Ovary (tissue), 9 donors: ENCODE results near the gene IL21R. TPM values are rescaled to one million over a fixed set of nuclear protein-coding genes. Genes with fewer than 3 reads are reported as not detected.

Experiments used
- DNase-seq, 5 donors: peaks; one replicate each; pipeline ENCODE4 v3.0.0-alpha.2; 2019 to 2020
- H3K27ac ChIP-seq, 2 donors: fragments of 200-600 bp; one replicate each; pipeline versions ENCODE4 v1.5.1 to v1.8.0; 2019 to 2022
- H3K27me3 ChIP-seq: fragments of 200-600 bp; one replicate; pipeline ENCODE4 v1.8.0; 2022
- H3K36me3 ChIP-seq: fragments of 200-600 bp; sonication (generic); one replicate; pipeline ENCODE4 v1.5.1; 2019
- H3K4me1 ChIP-seq: one replicate; pipeline ENCODE4 v1.8.1; 2013; ENCODE audit warnings: mild to moderate bottlenecking, moderate library complexity; ENCODE audit not compliant: insufficient read depth
- H3K4me3 ChIP-seq: fragments of 200-600 bp; sonication (generic); one replicate; pipeline ENCODE4 v1.5.1; 2017
- H3K9me3 ChIP-seq, 2 donors: fragments of 200-600 bp in 1 of 2; sonication (generic) in 1 of 2; one replicate each; pipeline versions ENCODE4 v1.5.1 to v1.8.1; 2013 to 2019; ENCODE audit warnings: mild to moderate bottlenecking in 1 of 2, moderate library complexity in 1 of 2
- CTCF ChIP-seq, 3 donors: fragments of 450-650 bp in 2 of 3; fragments of 200-600 bp in 1 of 3; IDR thresholded peaks; one replicate each; pipeline versions ENCODE4 v1.5.1 to v1.8.0; 2016 to 2022; ENCODE audit warnings: antibody characterized with exemption in 3 of 3, mild to moderate bottlenecking in 1 of 3
- EP300 ChIP-seq: sonication (generic); formaldehyde crosslinking; IDR thresholded peaks from one replicate; pipeline ENCODE4 v1.6.1; 2017; ENCODE audit warnings: antibody characterized with exemption
- POLR2A ChIP-seq: fragments of 450-650 bp; IDR thresholded peaks from one replicate; pipeline ENCODE4 v1.6.1; 2017; ENCODE audit warnings: antibody characterized with exemption, mild to moderate bottlenecking, moderate library complexity
- WGBS, 3 donors: extraction: QIAGEN DNeasy Blood & Tissue Kit in 1 of 3; methylation state at CpG; one replicate each; pipeline versions ENCODE4 v1.1.5 to v1.1.7; 2013 to 2017; 5-methylcytosine and 5-hydroxymethylcytosine counted together
- intact Hi-C, 4 donors: fragments of 100-400 bp; cut with DNase I; formaldehyde crosslinking; loops; one replicate each; pipeline versions ENCODE4 v1.11.0 to v1.15.1; 2022 to 2023
- polyA plus RNA-seq, 2 donors: library from polyadenylated mRNA; stranded (reverse); fragments of 200-250 nt in 1 of 2; fragments of 350-450 nt in 1 of 2; fragmentation: Illumina TruSeq in 1 of 2; extraction: RNeasy Lipid Tissue Mini Kit (QIAGEN cat#74804) in 1 of 2; gene quantifications; one replicate each; pipeline ENCODE4 v1.2.3, GENCODE V29; 2013 to 2014
- total RNA-seq, 7 donors: library from RNA; depleted of rRNA in 2 of 7; stranded (reverse); fragments of >200 nt in 2 of 7; fragmentation: NEBNext Ultra II Directional in 3 of 7; extraction: Animal tissue kit (Norgen Biotek cat#: 25700) in 3 of 7; gene quantifications; one replicate each; pipeline versions ENCODE4 v1.1.0 to v1.2.4, GENCODE V29; 2016 to 2023
- donor health status: DM: no; HTN: no; CAD: no; lungs with moderate emphysema.
- donor health status: DM: no; HTN: no; CAD: no.
- donor health status: Bipolar disorder and iron deficiency.
- donor health status: DM: yes; HTN: yes; CAD: no.
- donor health status: DM: no; HTN: no; CAD: no.
- donor health status: DM: yes; HTN: yes; CAD: no.

IL21R gene
- total and polyA plus RNA-seq, 9 donors: 0.01 to 1.00 (median 0.23) TPM; not detected in 2

GRCh38 chr16:27470567-27471431, 68.8 kb downstream of the IL21R start:
- intact Hi-C loops: no loop called here
- TF ChIP-seq EP300: no peak
- no peak for TF ChIP-seq POLR2A
- TF ChIP-seq CTCF (IDR thresholded peaks at IDR 0.05): no peak
- no peak overlapping the region for H3K27ac ChIP-seq
- H3K9me3 ChIP-seq: no peaks in the 10 kb centered on the region
- H3K27me3 ChIP-seq: no peaks in the 10 kb centered on the region
- 64 to 69% (median 67%) methylated on average over 28 of the region's 28 CpGs for WGBS, 3 donors
- H3K4me3 ChIP-seq: no peak overlapping the region
- H3K36me3 ChIP-seq: no peaks in the 10 kb centered on the region
- no peak for DNase-seq
- H3K4me1 ChIP-seq: no peaks in the 10 kb centered on the region

GRCh38 chr16:27471661-27472060, 69.7 kb downstream of the IL21R start:
- WGBS, 3 donors: 89 to 92% (median 90%) methylated on average over 19 of the region's 19 CpGs

GRCh38 chr16:27472091-27473020, 70.4 kb downstream of the IL21R start:
- Histone ChIP-seq H3K4me3 (no peak overlapping the region), H3K27ac (no peak overlapping the region), H3K36me3 (no peaks in the 10 kb centered on the region), H3K4me1 (no peaks in the 10 kb centered on the region), H3K27me3 (no peaks in the 10 kb centered on the region), H3K9me3 (no peaks in the 10 kb centered on the region)
- intact Hi-C loops: no loop called here
- WGBS, 3 donors: 92 to 94% (median 93%) methylated on average over 15 of the region's 15 CpGs
- TF ChIP-seq CTCF (IDR thresholded peaks at IDR 0.05) (no peak), EP300 (no peak), POLR2A (no peak)
- no peak for DNase-seq

More at GRCh38 chr16:27471661-27472060, 69.7 kb downstream of the IL21R start:
- Histone ChIP-seq H3K9me3 (no peaks in the 10 kb centered on the region), H3K36me3 (no peaks in the 10 kb centered on the region), H3K27me3 (no peaks in the 10 kb centered on the region), H3K27ac (no peak overlapping the region), H3K4me3 (no peak overlapping the region), H3K4me1 (no peaks in the 10 kb centered on the region)
- TF ChIP-seq CTCF (IDR thresholded peaks at IDR 0.05): no peak
- no peak for TF ChIP-seq EP300
- TF ChIP-seq POLR2A: no peak
- intact Hi-C loops: no loop called here
- DNase-seq: no peak

DNA sequence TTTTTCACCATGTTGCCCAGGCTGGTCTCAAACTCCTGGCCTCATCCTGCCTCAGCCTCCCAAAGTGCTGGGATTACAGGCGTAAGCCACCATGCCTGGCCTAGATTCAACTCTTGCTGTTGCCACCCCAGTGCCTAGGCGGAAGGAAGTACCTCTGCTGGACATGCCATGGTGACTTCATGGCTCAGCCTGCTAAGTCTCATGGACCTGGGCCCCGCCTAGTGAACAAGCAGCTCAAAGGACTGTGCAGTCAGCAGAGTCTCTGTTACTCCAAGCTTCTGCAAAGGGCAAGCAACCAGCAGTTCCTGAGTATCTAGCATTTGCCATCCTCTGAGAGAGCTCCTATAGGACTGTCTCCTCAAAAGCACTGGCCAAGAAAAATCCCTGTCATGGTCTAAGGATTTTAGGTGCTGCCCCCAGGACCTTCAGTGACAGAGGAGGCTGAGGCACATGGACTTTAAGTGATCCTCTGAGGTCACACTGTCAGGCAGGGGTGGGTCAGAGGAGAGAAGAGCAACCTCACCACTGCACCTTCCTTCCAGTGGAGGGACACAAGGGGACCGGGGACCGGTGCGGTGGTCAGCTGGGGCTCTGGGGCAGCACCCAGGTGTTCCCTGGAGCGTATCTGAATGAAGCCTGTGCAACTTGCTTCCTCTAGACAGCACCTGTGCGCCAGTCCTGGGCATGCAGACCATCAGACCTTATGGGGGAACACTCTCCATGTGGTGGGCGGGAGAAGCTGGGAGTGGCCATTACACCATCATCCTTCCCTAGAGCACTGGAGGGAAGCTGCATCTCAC, 71.3 kb downstream of the IL21R start:
- no peak overlapping the region for H3K4me3 ChIP-seq
- no peaks in the 10 kb centered on the region for H3K4me1 ChIP-seq
- WGBS, 3 donors: 94 to 97% (median 95%) methylated on average over 9 of the region's 9 CpGs
- no peak overlapping the region for H3K27ac ChIP-seq
- no peaks in the 10 kb centered on the region for H3K9me3 ChIP-seq
- no peaks in the 10 kb centered on the region for H3K36me3 ChIP-seq
- no peaks in the 10 kb centered on the region for H3K27me3 ChIP-seq
- TF ChIP-seq CTCF (IDR thresholded peaks at IDR 0.05) (no peak), POLR2A (no peak)
- intact Hi-C loops: no loop called here
- DNase-seq: no peak
